Kidney (tissue), 14 donors: ENCODE data around the gene CUX1. TPM values are rescaled to one million over a fixed set of nuclear protein-coding genes. Genes with fewer than 3 reads are reported as not detected.

ENCODE experiments used
- DNase-seq, 5 donors: peaks; one replicate each; pipeline ENCODE4 v3.0.0-alpha.2; 2013 to 2020
- FAIRE-seq: peaks from 2 replicates; lab custom pipeline; 2012; peaks lifted over from hg19 to GRCh38; lab: Jason Lieb, UNC
- H3K27ac ChIP-seq, 2 donors: one replicate each; pipeline ENCODE4 v1.7.0; 2013; ENCODE audit warnings: low read depth in 2 of 2, low read length in 2 of 2, inconsistent platforms in 1 of 2
- H3K27me3 ChIP-seq: one replicate; pipeline ENCODE4 v1.7.1; 2013; ENCODE audit warnings: low read length, inconsistent platforms; ENCODE audit not compliant: control insufficient read depth, insufficient read depth
- H3K36me3 ChIP-seq, 3 donors: one replicate each; pipeline versions ENCODE4 v1.7.0 to v1.7.1; 2013; ENCODE audit warnings: low read length in 3 of 3, control low read depth in 1 of 3, inconsistent platforms in 1 of 3; ENCODE audit not compliant: insufficient read depth in 3 of 3, control insufficient read depth in 2 of 3
- H3K4me1 ChIP-seq, 3 donors: one replicate each; pipeline versions ENCODE4 v1.7.0 to v1.7.1; 2013; ENCODE audit warnings: low read length in 3 of 3, inconsistent platforms in 1 of 3, low read depth in 1 of 3; ENCODE audit not compliant: control insufficient read depth in 2 of 3, insufficient read depth in 2 of 3
- H3K4me3 ChIP-seq, 3 donors: one replicate each; pipeline versions ENCODE4 v1.7.0 to v1.8.1; 2013; ENCODE audit warnings: low read length in 3 of 3, control low read depth in 1 of 3, inconsistent platforms in 1 of 3
- H3K9ac ChIP-seq, 3 donors: one replicate each; pipeline versions ENCODE4 v1.7.0 to v1.7.1; 2013; ENCODE audit warnings: low read length in 3 of 3, control low read depth in 1 of 3, inconsistent platforms in 1 of 3
- H3K9me3 ChIP-seq, 3 donors: one replicate each; pipeline versions ENCODE4 v1.7.0 to v1.7.1; 2013; ENCODE audit warnings: low read length in 3 of 3, control low read depth in 1 of 3, inconsistent platforms in 1 of 3; ENCODE audit not compliant: control insufficient read depth in 2 of 3, insufficient read depth in 1 of 3
- intact Hi-C: fragments of 100-400 bp; cut with DNase I; formaldehyde crosslinking; loops from one replicate; pipeline ENCODE4 v1.11.1; 2022
- polyA plus RNA-seq: library from polyadenylated mRNA; stranded (reverse); fragments of 350-450 nt; fragmentation: Illumina TruSeq; extraction: RNeasy Lipid Tissue Mini Kit (QIAGEN cat#74804); gene quantifications from one replicate; pipeline ENCODE4 v1.2.3, GENCODE V29; 2014; ENCODE audit warnings: low read depth, low replicate concordance; ENCODE audit not compliant: insufficient read depth
- total RNA-seq: library from RNA; stranded (reverse); fragmentation: NEBNext Ultra II Directional; extraction: Animal tissue kit (Norgen Biotek cat#: 25700); gene quantifications from one replicate; pipeline ENCODE4 v1.2.1, GENCODE V29; 2021
- TF ChIP-seq, protein P1 (sequence below): IDR thresholded peaks from 3 replicates; pipeline ENCODE4 v1.5.1; 2012; ENCODE audit warnings: mild to moderate bottlenecking, moderate library complexity, borderline replicate concordance; ENCODE audit not compliant: insufficient read depth; ENCODE audit errors: extremely low read depth
- donor health status: control.
- donor health status: control.
- donor health status: control.
- donor health status: control.
- donor health status: control.
- donor health status: DM: yes; HTN: yes; CAD: no.
- donor health status: Normal renal cell carcinoma (clear cell type).

Gene CUX1
- total and polyA plus RNA-seq, 2 donors from 2014 or later, result 71.4 to 126 TPM

GRCh38 chr7:102073931-102074880 lies 256.8 kb downstream of the CUX1 start:
- no peaks in the 10 kb centered on the region for H3K9me3 ChIP-seq
- H3K9ac ChIP-seq, result no peak overlapping the region
- TF ChIP-seq, protein P1, sequence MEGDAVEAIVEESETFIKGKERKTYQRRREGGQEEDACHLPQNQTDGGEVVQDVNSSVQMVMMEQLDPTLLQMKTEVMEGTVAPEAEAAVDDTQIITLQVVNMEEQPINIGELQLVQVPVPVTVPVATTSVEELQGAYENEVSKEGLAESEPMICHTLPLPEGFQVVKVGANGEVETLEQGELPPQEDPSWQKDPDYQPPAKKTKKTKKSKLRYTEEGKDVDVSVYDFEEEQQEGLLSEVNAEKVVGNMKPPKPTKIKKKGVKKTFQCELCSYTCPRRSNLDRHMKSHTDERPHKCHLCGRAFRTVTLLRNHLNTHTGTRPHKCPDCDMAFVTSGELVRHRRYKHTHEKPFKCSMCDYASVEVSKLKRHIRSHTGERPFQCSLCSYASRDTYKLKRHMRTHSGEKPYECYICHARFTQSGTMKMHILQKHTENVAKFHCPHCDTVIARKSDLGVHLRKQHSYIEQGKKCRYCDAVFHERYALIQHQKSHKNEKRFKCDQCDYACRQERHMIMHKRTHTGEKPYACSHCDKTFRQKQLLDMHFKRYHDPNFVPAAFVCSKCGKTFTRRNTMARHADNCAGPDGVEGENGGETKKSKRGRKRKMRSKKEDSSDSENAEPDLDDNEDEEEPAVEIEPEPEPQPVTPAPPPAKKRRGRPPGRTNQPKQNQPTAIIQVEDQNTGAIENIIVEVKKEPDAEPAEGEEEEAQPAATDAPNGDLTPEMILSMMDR, result no peak
- peaks cover 0 to 12% (median 7%) of the 10 kb centered on the region in 3 donors for H3K36me3 ChIP-seq
- H3K27ac ChIP-seq, result no peak overlapping the region
- DNase-seq (no peak), FAIRE-seq (no peak)
- no peak overlapping the region for H3K4me3 ChIP-seq
- H3K27me3 ChIP-seq, result no peaks in the 10 kb centered on the region
- intact Hi-C loops, result no loop called here
- H3K4me1 ChIP-seq, result no peaks in the 10 kb centered on the region

- Histone ChIP-seq H3K27me3 (no peaks in the 10 kb centered on the region), H3K4me3 (no peak overlapping the region), H3K27ac (no peak overlapping the region), H3K36me3 (peaks cover 0 to 10% (median 7%) of the 10 kb centered on the region in 3 donors), H3K9me3 (no peaks in the 10 kb centered on the region), H3K4me1 (no peaks in the 10 kb centered on the region), H3K9ac (no peak overlapping the region)
- no peak for DNase-seq
- TF ChIP-seq, protein P1, result no peak
- FAIRE-seq, result no peak
- intact Hi-C loops, result no loop called here
These were observed 257.7 kb downstream of the CUX1 start for GRCh38 chr7:102075126-102075525.

- Histone ChIP-seq H3K4me3 (no peak overlapping the region), H3K36me3 (peaks cover 0 to 5% (median 5%) of the 10 kb centered on the region in 3 donors), H3K4me1 (no peaks in the 10 kb centered on the region), H3K27ac (no peak overlapping the region), H3K9ac (no peak overlapping the region), H3K27me3 (no peaks in the 10 kb centered on the region), H3K9me3 (no peaks in the 10 kb centered on the region)
- TF ChIP-seq, protein P1, result no peak
- no peak for FAIRE-seq
- no peak for DNase-seq
- intact Hi-C loops, result no loop called here
These were observed 258.2 kb downstream of the CUX1 start for GRCh38 chr7:102075553-102076135.
